ENCODE measurements around the gene BMAL1.
"Not testable (repeated sequence)": the region's sequence is repeated elsewhere in the genome, so short reads cannot be mapped to it uniquely, and the experiment has no call there.

The BMAL1 gene

GRCh38 chr11:13382751-13383150 lies 105.2 kb downstream of the BMAL1 start:
- no peak for DNase-seq (ENCODE audit: low read depth in 2 of 2)

GRCh38 chr11:13384908-13385640 lies 107.5 kb downstream of the BMAL1 start:
- DNase-seq (ENCODE audit: low read depth in 2 of 2) = peak in 1 of 2 experiments; percentile 4

DNA sequence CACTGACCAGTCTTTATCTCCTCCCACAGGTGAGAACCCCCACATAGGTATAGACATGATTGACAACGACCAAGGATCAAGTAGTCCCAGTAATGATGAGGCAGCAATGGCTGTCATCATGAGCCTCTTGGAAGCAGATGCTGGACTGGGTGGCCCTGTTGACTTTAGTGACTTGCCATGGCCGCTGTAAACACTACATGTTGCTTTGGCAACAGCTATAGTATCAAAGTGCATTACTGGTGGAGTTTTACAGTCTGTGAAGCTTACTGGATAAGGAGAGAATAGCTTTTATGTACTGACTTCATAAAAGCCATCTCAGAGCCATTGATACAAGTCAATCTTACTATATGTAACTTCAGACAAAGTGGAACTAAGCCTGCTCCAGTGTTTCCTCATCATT lies 109.0 kb downstream of the BMAL1 start:
- no peak for DNase-seq (ENCODE audit: low read depth in 2 of 2)

- DNase-seq (ENCODE audit: low read depth in 2 of 2) = no peak
These were observed 111.2 kb downstream of the BMAL1 start for GRCh38 chr11:13388741-13389140.

- DNase-seq (ENCODE audit: low read depth in 2 of 2) = no peak
These were observed 113.6 kb downstream of the BMAL1 start for GRCh38 chr11:13391217-13391616.

DNA sequence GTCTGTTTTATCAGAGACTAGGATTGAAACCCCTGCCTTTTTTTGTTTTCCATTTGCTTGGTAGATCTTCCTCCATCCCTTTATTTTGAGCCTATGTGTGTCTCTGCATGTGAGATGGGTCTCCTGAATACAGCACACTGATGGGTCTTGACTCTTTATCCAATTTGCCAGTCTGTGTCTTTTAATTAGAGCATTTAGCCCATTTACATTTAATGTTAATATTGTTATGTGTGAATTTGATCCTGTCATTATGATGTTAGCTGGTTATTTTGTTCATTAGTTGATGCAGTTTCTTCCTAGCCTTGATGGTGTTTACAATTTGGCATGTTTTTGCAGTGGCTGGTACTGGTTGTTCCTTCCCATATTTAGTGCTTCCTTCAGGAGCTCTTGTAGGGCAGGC lies 120.7 kb downstream of the BMAL1 start:
- DNase-seq (ENCODE audit: low read depth in 2 of 2) = not testable (repeated sequence)

DNA sequence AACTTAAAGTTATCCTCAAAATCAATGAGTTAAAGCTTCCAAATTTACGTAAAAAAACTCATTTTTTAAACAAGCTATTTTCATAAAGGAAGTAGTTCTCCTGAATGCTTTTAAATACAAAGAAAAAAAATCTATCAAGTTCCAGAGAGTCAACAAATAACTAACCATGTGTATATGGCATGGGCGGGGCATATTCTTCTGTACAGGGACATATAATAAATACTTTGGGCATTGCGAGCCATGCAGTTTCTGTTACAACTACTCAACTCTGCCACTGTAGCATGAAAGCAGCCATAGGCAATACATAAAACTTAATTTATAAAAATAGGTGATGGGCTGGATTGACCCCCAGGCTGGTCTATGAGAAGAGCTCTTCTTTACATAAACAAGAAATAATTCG lies 127.6 kb downstream of the BMAL1 start:
- DNase-seq (ENCODE audit: low read depth in 2 of 2) = no peak

- no peak for DNase-seq (ENCODE audit: low read depth in 2 of 2)
These were observed 137.6 kb downstream of the BMAL1 start for GRCh38 chr11:13415201-13415600.

GRCh38 chr11:13421561-13421960 lies 144.0 kb downstream of the BMAL1 start:
- no peak for DNase-seq (ENCODE audit: low read depth in 2 of 2)

GRCh38 chr11:13423372-13423771 lies 145.8 kb downstream of the BMAL1 start:
- DNase-seq (ENCODE audit: low read depth in 2 of 2) = no peak

GRCh38 chr11:13427440-13427839 lies 149.8 kb downstream of the BMAL1 start:
- DNase-seq (ENCODE audit: low read depth in 2 of 2) = no peak

DNA sequence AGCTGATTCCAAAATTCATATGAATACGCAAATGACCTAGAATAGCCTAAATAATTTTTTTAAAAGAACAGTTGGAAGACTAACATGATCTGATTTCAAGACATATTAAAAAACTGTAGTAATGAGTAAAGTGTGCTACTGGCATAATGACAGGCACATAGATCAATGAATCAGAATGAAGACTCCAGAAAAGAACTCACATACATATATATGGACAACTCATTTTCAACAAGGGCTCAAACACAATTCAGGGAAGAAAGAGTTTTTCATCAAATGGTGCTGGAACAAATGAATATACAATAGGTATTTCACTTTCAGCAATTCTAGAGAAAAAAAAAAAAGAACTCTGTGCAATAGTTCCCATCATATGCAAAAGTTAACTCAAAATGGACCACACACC lies 151.7 kb downstream of the BMAL1 start:
- DNase-seq (ENCODE audit: low read depth in 2 of 2) = no peak

GRCh38 chr11:13429836-13430235 lies 152.2 kb downstream of the BMAL1 start:
- no peak for DNase-seq (ENCODE audit: low read depth in 2 of 2)

- DNase-seq (ENCODE audit: low read depth in 2 of 2) = no peak
These were observed 155.8 kb downstream of the BMAL1 start for GRCh38 chr11:13433437-13433836.

GRCh38 chr11:13434247-13435205 lies 156.9 kb downstream of the BMAL1 start:
- no peak for DNase-seq (ENCODE audit: low read depth in 2 of 2)

GRCh38 chr11:13436836-13437235 lies 159.2 kb downstream of the BMAL1 start:
- DNase-seq (ENCODE audit: low read depth in 2 of 2) = not testable (repeated sequence)

Measured in stimulated activated CD4-positive, alpha-beta T cell treated with anti-CD3 and anti-CD28 coated beads, Interleukin-12 subunit alpha, Interleukin-12 subunit beta, amount 100 ng/mL, for 24 hours (primary cell).